ENCODE results near the gene PTCH2.
"Not testable (repeated sequence)": the region's sequence is repeated elsewhere in the genome, so short reads cannot be mapped to it uniquely, and the experiment has no call there.

PTCH2 gene

DNA sequence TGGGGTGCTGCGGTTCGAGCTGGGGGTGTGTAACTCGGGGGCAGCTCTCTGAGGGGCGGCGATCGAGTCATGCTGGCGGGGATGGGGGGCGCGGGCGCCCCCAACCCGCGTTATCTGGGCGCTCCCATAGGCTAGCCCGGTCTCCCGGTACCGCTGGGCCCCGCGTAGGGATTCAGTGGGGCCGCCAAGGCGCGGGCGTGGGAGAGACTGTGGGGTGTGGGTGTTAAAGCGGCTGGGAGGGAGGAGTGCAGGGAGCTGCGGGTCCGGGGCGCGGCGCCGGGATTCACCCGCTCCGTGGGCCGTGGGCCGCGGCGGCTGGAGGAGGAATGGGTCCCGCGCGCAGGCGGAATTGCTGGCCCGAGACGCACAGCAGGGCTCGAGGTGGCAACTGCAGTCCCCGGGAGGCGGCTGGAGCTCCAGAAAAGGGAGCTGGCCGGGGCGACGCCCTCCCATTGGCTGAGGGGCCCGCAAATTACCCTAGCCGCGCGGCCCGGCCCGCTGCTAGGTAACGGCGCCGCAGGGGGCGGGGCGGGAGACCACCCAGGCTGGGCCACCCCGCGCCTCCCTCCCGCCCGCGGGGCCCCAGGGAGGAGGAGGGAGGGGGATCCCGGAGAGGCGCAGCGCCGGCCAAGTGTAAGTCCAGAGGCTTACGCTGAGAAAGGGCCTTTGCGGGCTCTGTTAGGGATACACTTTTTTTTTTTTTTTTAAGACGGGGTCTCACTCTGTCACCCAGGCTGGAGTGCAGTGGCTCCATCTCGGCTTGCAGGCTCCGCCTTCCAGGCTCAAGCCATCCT lies at the start of gene PTCH2:
Gene PTCH2 (minus strand): TSS at position 392 of the 794 bp plus-strand sequence. CDS start 321 bp downstream, at position 71.
- peak; percentile 28 for DNase-seq

DNA sequence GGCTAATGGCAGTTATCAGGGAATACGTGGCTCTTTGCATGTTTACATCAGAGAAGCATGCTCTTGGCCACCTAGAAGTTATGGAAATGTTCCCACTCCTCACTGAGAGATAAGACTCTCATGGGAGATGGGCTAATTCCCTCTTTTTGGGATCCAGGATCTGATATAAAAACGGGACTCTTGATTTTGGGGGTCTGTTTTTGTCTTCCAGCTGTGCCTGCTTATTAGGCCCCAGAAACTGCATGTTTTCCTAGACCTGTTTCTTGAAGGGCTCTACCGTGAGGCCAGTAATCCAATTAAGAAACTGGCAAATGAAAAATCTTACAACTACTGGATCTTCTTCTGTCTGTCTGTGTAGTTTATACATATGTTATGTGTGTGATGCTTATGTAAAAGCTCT lies 47.0 kb upstream of the PTCH2 start:
- no peak for DNase-seq

GRCh38 chr1:44885406-44885805 lies 42.4 kb upstream of the PTCH2 start:
- DNase-seq, result no peak

DNA sequence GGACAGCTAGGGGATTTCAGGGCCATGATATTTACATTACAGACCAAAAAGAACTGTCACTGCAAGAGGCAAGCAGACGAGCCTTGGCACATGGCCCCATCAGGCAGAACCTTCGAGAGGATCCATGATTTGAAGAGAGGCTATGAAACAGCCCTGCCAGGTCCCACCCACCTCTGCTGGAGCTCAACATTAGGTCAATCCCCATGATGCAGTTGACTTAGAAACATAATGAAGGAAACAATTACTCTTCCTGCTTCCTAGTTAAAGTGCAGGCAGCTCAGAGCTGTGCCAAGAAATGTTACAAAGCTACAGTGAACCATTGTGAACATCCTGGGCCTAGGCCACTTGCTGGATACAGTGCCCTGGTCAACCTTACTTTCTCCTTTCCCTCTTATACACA lies 41.7 kb upstream of the PTCH2 start:
- DNase-seq, result no peak

- DNase-seq, result peak; percentile 94
Measured at GRCh38 chr1:44881011-44881632, 38.1 kb upstream of the PTCH2 start.

DNA sequence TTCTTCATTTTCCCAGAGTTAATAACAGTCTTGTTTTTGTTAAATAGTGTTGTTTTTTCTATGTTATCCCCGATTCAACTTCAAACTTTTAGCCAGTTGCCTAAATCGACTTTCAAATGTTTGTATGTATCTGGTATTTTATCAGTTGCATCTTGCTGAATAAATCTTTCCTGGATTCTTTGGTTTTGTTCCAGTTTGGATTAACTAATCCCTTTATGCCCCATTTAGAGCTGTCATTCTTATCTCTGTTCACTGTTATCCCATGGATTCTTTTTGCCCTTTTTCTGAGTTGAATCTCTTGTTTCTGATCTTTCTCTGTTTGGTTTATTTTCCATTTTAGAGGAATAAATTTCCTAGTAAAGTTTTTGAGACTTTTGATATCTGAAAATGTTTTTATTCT lies 31.1 kb upstream of the PTCH2 start:
- DNase-seq, result no peak

DNA sequence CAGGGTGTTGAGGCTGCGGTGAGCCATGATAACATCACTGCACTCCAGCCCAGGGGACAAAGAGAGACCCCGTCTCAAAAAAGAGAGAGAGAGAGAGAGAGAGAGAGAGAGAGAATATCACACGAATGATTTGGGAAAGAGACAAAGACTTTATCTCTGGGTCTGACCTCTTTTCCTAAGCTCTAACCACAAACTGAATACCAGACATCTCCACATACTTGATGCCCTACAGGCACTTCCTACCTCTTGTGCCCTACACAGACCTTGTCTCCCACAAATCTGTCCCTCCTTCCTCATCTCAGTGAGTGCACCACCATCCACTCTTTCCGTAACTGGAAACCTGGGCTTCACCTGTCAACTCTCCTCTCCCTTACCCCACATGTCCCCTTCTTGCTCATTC lies 27.0 kb upstream of the PTCH2 start:
- DNase-seq, result peak; percentile 25

- no peak for DNase-seq
Measured at GRCh38 chr1:44867801-44868200, 24.7 kb upstream of the PTCH2 start.

DNA sequence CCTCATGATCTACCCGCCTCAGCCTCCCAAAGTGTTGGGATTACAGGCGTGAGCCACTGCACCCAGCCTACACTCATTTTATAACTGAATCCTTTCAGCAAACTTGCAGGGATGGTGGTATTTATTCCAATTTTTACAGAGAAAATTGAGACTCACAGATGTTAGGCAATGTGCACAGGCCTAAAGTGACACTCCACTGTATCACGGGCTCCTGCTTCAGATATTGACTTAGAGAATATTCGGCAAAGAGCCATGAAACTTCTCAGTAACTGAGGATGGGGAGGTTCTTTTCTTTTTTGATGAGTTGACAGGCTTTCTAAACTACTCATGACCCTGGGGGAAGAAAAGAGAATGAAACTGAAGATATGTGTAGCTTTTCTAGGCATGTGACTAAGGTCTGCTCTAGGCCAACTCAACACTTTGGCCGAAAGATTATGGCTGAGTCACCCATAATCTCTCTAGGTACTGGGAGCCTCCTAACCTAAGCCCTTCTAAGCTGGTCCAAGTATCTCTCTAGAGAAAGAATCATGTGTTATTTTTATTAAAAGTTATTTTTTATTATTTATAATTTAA lies 19.9 kb upstream of the PTCH2 start:
- peak; percentile 76 for DNase-seq

- peak; percentile 38 for DNase-seq
Measured at GRCh38 chr1:44860891-44861425, 17.9 kb upstream of the PTCH2 start.

GRCh38 chr1:44860331-44860730 lies 17.3 kb upstream of the PTCH2 start:
- no peak for DNase-seq

DNA sequence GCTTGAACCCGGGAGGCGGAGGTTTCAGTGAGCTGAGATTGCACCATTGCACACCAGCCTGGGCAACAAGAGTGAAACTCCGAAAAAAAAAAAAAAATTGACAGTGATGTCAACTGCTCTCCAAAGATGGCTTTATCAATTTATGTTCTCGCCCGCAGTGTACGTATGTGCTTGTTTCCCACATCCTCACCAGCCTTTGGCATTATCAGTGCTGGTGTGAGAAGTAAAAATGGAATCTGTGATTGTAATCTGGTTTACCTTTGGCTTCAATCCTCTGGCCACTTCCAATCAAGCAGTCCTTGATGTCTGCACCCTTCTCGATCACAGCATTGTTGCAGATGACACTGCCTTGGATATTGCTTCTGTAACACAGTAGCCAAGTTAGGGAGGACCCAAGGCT lies 14.4 kb upstream of the PTCH2 start:
- DNase-seq, result no peak

DNA sequence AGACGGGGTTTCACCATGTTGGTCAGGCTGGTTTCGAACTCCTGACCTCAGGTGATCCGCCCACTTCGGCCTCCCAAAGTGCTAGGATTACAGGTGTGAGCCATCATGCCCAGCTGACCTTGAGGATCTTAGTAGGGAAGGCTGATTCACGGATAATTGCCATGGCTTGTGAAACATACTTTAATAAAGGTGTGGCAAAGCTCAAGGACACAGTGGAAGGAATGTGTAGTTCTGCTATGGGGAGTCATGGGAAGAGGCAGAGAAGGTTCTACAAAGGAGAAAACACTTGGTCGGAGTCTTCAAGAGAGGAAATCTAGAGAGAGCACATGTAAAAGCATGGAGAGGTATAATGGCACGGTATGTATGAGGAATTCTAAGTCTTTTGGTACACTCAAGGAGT lies 12.7 kb upstream of the PTCH2 start:
- DNase-seq, result no peak

DNA sequence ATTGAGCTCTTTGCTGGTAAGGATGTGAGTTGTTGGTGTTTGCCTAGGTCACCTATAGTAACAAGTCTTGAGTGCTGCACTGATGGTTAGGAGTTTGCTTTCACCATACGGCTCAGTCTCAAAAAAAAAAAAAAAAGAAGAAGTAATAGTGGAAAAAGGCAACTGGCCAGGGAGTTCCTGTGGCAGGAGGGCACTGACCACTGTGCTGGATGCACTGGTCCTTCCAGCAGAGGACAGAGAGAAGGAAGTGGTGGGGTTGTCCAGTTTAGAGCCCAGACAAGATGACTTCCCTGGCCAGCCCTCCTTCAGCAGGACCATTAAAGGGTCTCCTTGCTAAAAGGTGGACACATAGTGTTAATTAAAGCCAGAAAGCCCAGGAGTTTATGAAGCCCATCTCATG lies 11.9 kb upstream of the PTCH2 start:
- no peak for DNase-seq

DNA sequence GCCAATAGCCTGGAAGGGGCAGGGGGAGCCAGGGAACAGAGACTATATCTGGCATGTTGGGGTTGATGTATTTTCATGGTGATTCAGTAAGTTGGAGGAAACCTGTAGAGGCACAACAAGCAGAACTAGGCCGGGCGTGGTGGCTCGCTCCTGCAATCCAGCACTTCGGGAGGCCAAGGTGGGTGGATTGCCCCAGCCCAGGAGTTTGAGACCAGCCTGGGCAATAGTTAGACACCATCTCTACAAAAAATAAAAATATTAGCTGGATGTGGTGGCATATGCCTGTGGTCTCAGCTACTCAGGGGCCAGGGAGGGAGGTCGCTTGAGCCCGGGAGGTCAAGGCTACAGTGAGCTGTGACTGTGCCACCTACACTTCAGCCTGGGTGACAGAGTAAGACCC lies 10.1 kb upstream of the PTCH2 start:
- DNase-seq, result no peak

- no peak for DNase-seq
Measured at GRCh38 chr1:44851308-44851707, 8.3 kb upstream of the PTCH2 start.

DNA sequence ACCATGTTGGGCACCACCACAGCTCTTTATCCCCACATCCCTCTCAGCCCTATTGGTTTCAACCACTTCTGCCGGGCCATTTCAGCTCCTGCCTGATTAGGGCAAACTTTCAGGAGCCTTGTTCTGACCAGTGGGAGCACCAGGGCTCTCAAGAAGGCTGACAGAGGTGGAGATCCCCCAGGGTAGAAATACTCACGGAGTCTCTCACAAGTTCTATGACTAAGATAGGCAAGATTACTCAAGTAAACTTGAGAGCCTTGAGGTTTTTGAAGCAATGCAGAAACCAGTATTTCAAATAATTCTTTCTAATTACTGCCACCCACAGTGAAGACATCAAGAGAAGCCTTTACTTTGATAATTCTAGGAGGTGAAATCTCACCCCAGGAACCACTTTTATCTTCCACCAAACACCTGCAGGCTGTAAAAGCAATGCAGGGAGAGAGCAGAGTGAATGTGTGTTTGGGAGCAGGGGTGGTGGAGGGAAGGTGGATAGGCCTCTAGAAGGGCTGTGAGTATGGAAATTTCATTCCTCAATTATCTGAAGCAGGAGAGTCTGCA lies 6.6 kb upstream of the PTCH2 start:
- DNase-seq, result no peak

DNA sequence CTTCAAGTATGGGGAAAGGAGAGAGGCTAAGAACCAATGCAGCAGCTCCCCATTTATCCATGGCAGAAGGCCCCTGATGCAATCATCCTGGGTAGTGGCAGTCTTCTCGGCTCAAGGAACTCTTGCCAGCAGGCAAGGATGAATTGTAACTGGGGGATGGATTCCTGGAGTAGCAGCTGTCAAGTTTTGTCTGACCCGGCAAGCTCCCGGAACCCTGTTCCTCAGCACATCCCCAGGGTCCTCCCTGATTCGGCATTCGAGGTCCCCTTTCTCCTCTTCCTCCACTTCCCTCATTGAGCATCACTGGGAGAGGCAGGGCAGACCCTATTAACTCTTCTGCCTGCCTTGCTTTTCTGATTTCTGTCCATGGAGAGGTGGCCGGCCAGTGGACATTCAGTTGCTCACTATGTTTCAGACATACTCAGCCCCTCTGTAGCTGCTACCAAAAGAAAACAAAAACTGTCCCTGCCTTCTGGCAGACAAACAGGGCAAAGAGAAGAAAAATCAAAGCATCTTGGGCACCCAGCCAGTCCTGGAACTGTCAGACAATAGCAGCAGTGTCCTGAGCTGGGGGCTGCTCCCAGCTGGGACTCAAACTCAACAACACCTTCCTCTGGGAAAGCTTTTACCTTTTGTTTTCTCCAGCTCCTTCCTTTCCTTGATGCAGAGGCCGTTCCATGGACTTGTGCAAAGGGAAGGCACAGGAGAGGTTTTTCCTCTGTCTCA lies 5.6 kb upstream of the PTCH2 start:
- no peak for DNase-seq

DNA sequence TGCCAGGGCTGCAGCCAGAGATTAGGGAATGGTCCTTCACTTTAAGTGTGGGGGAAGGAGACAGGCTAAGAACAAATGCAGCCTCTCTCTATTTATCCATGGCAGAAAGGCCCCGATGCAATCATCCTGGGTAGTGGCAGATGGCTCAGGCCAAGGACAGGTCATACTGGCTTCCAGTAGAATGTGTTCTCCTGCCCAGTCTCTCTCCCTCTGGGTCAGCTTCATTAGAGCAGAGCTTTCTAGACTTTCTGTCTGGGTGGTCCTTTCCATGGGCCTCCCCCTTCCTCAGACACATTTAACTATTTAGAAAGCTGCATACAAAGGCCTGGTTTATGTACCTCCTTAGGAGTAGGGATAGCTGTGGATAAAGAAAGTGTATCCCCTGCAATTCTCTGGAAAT lies 4.8 kb upstream of the PTCH2 start:
- no peak for DNase-seq

GRCh38 chr1:44846985-44847384 lies 3.9 kb upstream of the PTCH2 start:
- DNase-seq, result no peak

- no peak for DNase-seq
Measured at GRCh38 chr1:44842486-44842861, 579 bp downstream of the PTCH2 start.

DNA sequence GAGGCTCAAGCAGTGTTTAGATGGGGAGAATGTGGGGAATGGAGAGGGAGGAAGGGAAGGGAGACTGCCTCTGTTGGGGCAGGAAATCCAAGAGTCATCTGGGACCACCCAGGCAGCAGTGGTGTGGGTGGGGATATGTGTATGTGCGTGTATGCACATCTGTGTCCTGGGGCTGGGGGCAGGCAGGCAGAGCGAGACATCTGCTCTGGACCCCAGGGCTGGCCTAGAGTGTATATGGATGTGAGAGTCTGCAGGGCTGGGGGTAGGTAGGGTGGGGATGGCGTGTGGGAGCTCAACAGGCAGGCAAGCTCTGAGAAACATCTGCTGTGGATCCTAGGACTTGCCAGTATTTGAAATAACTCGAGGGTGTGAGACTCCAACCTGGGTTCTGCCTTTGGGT lies 3.5 kb downstream of the PTCH2 start:
- DNase-seq, result no peak

DNA sequence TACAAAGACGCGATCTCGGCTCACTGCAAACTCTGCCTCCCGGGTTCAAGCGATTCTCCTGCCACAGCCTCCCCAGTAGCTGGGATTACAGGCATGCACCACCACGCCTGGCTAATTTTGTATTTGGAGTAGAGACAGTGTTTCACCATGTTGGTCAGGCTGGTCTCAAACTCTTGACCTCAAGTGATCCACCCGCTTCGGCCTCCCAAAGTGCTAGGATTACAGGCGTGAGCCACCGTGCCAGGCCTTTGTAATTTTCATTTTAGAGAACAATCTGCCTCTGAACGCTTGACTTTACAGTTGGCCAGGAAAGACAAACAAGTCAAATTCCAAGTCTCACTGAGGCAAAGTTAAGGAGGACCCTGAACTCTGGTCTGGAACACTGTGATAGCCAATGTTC lies 4.8 kb downstream of the PTCH2 start:
- DNase-seq, result not testable (repeated sequence)

All from NCI-H226 (cell line).